ENCODE data around the gene DDX28. TPM values are rescaled to one million over a fixed set of nuclear protein-coding genes. Genes with fewer than 3 reads are reported as not detected.

Gene DDX28
- total and polyA plus RNA-seq, 8 donors = 2.1 to 7.4 (median 4.0) TPM

DNA sequence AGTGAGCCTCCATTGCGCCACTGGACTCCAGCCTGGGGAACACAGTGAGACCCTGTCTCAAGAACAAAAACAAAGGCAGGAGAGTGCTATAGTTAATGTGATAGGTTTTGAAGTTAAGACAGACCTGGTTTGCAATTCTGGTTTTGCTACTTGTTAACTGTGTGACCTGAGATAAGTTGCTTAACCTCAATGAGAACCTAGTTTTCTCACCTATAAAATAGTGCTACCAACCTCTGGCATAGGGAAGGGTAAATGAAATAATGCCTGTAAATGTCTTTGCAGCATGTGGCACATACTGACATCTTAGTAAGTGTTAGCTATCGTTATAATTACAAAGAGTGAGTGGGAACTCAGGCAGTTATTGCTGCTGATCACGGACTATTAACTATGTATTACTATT, 32.4 kb upstream of the DDX28 start:
- no peak for ATAC-seq
- no peak for FAIRE-seq
- H3K36me3 ChIP-seq = peaks cover 0 to 6% (median 0%) of the 10 kb centered on the region in 3 donors
- 68 to 83% methylated on average over 3 of the region's 3 CpGs for WGBS, 2 donors
- H3K9me3 ChIP-seq = no peaks in the 10 kb centered on the region
- intact Hi-C loops (cut with DNase I) = no loop called here
- H3K4me3 ChIP-seq = no peak overlapping the region
- TF ChIP-seq, protein P1, sequence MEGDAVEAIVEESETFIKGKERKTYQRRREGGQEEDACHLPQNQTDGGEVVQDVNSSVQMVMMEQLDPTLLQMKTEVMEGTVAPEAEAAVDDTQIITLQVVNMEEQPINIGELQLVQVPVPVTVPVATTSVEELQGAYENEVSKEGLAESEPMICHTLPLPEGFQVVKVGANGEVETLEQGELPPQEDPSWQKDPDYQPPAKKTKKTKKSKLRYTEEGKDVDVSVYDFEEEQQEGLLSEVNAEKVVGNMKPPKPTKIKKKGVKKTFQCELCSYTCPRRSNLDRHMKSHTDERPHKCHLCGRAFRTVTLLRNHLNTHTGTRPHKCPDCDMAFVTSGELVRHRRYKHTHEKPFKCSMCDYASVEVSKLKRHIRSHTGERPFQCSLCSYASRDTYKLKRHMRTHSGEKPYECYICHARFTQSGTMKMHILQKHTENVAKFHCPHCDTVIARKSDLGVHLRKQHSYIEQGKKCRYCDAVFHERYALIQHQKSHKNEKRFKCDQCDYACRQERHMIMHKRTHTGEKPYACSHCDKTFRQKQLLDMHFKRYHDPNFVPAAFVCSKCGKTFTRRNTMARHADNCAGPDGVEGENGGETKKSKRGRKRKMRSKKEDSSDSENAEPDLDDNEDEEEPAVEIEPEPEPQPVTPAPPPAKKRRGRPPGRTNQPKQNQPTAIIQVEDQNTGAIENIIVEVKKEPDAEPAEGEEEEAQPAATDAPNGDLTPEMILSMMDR (IDR thresholded peaks at IDR 0.05) = no peak
- no peaks in the 10 kb centered on the region for H3K27me3 ChIP-seq
- no peak overlapping the region for H3K27ac ChIP-seq
- DNase-seq = no peak
- no peaks in the 10 kb centered on the region for H3K4me1 ChIP-seq

DNA sequence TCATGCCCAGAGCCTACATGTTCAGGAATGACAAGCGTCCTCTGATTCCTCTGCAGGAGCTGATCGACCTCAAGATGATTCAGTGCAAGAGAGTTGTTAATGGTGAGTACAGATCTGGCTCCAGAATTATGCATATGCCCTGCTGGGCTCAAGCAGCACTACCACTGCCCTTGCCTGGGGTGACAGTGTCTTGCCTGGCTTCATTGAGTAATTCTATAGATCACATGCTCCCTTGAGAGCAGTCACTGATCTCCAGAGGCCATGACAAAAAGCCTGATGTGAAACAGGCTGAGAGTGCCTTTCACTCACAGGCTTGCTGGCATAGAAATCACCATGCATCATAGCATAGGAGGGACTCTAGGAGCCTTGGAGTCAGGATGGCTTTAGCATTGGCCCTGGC, 26.4 kb upstream of the DDX28 start:
- Histone ChIP-seq H3K27ac (no peak overlapping the region), H3K9me3 (no peaks in the 10 kb centered on the region), H3K27me3 (no peaks in the 10 kb centered on the region), H3K4me3 (no peak overlapping the region), H3K4me1 (no peaks in the 10 kb centered on the region), H3K36me3 (peaks cover 0 to 6% (median 0%) of the 10 kb centered on the region in 3 donors)
- ATAC-seq (no peak), FAIRE-seq (no peak), DNase-seq (no peak)
- TF ChIP-seq, protein P1 (IDR thresholded peaks at IDR 0.05) = no peak
- intact Hi-C loops (cut with DNase I) = no loop called here
- 84 to 86% methylated on average over 2 of the region's 2 CpGs for WGBS, 2 donors

DNA sequence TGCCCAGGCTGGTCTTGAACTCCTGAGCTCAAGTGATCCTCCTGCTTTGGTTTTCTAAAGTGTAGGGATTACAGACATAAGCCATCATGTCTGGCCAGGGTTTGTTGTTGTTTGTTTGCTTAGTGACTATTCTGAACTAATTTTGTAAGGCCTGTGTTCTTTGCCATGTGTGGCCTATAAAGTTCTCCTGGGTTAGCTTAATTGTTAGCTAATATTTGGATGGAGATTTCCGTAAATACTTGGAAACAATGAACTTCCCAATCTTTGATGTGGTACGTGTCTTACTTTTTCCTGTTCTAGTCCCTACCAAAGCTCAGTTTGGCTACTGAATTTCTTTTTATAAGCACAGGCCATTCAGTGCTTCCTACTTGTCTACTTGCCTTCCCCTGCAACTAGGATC, 25.0 kb upstream of the DDX28 start:
- H3K27me3 ChIP-seq = no peaks in the 10 kb centered on the region
- 90% methylated on average over 2 of the region's 2 CpGs for WGBS, 2 donors
- no peaks in the 10 kb centered on the region for H3K4me1 ChIP-seq
- ATAC-seq = no peak
- no peak for FAIRE-seq
- TF ChIP-seq, protein P1 (IDR thresholded peaks at IDR 0.05) = no peak
- H3K4me3 ChIP-seq = no peak overlapping the region
- no peaks in the 10 kb centered on the region for H3K36me3 ChIP-seq
- no peak for DNase-seq
- no peaks in the 10 kb centered on the region for H3K9me3 ChIP-seq
- intact Hi-C loops (cut with DNase I) = no loop called here
- H3K27ac ChIP-seq = no peak overlapping the region

DNA sequence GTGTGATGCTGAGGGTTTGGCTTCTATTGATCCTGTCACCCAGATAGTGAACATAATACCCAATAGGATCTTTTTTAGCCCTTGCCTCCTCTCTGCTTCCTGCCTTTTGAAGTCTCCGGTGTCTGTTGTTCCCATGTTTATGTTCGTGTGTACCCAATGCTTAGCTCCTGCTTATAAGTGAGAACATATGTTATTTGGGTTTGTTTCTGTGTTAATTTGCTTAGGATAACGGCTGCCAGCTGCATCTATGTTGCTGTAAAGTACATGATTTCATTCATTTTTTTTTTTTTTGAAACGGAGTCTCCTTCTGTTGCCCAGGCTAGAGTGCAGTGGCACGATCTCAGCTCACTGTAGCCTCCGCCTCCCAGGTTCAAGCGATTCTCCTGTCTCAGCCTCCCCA, 23.1 kb upstream of the DDX28 start:
- H3K9me3 ChIP-seq = no peaks in the 10 kb centered on the region
- ATAC-seq (no peak), FAIRE-seq (no peak), DNase-seq (no peak)
- intact Hi-C loops (cut with DNase I) = no loop called here
- 87 to 88% methylated on average over 7 of the region's 7 CpGs for WGBS, 2 donors
- H3K36me3 ChIP-seq = no peaks in the 10 kb centered on the region
- H3K27ac ChIP-seq = no peak overlapping the region
- H3K4me1 ChIP-seq = no peaks in the 10 kb centered on the region
- TF ChIP-seq, protein P1 (IDR thresholded peaks at IDR 0.05) = no peak
- no peaks in the 10 kb centered on the region for H3K27me3 ChIP-seq
- H3K4me3 ChIP-seq = no peak overlapping the region

DNA sequence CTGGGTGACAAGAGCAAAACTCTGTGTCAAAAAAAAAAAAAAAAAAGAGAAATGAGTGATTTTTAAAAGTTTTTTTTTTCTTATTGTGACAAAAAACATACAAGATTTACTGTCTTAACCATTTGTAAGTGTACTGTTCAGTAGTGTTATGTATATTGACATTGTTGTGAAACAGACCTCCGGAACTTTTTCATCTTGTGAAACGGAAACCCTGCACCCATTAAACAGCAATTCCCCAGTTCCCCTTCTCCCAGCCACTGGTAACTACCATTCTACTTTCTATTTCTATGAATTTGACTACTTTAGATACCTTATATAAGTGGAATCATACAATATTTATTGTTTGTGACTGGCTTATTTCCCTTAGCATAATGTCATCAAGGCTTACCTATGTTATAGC, 18.8 kb upstream of the DDX28 start:
- Histone ChIP-seq H3K9me3 (no peaks in the 10 kb centered on the region), H3K4me1 (no peaks in the 10 kb centered on the region), H3K36me3 (no peaks in the 10 kb centered on the region), H3K4me3 (no peak overlapping the region), H3K27me3 (no peaks in the 10 kb centered on the region), H3K27ac (no peak overlapping the region)
- DNase-seq = no peak
- ATAC-seq = no peak
- intact Hi-C loops (cut with DNase I) = no loop called here
- 94 to 98% methylated on average over 2 of the region's 2 CpGs for WGBS, 2 donors
- TF ChIP-seq, protein P1 (IDR thresholded peaks at IDR 0.05) = no peak
- FAIRE-seq = no peak

Data from pancreas (tissue), 10 donors.